ENCODE measurements around the gene SCOC.

- TF ChIP-seq CEBPB (IDR thresholded peaks at IDR 0.05; ENCODE audit: borderline replicate concordance in 1 of 2, low read depth in 2 of 2, low read length in 2 of 2): no peak
- no peak for TF ChIP-seq NRF1 (conservative IDR thresholded peaks at IDR 0.05; ENCODE audit: low read depth, low read length)
- TF ChIP-seq, protein P1, sequence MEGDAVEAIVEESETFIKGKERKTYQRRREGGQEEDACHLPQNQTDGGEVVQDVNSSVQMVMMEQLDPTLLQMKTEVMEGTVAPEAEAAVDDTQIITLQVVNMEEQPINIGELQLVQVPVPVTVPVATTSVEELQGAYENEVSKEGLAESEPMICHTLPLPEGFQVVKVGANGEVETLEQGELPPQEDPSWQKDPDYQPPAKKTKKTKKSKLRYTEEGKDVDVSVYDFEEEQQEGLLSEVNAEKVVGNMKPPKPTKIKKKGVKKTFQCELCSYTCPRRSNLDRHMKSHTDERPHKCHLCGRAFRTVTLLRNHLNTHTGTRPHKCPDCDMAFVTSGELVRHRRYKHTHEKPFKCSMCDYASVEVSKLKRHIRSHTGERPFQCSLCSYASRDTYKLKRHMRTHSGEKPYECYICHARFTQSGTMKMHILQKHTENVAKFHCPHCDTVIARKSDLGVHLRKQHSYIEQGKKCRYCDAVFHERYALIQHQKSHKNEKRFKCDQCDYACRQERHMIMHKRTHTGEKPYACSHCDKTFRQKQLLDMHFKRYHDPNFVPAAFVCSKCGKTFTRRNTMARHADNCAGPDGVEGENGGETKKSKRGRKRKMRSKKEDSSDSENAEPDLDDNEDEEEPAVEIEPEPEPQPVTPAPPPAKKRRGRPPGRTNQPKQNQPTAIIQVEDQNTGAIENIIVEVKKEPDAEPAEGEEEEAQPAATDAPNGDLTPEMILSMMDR (IDR thresholded peaks at IDR 0.05 in 2 of 3, conservative IDR thresholded peaks at IDR 0.05 in 1 of 3; ENCODE audit: control insufficient read depth in 2 of 3, extremely low read depth in 1 of 3, insufficient read depth in 1 of 3, low read depth in 3 of 3, low read length in 3 of 3): no peak
- TF ChIP-seq, protein P2, sequence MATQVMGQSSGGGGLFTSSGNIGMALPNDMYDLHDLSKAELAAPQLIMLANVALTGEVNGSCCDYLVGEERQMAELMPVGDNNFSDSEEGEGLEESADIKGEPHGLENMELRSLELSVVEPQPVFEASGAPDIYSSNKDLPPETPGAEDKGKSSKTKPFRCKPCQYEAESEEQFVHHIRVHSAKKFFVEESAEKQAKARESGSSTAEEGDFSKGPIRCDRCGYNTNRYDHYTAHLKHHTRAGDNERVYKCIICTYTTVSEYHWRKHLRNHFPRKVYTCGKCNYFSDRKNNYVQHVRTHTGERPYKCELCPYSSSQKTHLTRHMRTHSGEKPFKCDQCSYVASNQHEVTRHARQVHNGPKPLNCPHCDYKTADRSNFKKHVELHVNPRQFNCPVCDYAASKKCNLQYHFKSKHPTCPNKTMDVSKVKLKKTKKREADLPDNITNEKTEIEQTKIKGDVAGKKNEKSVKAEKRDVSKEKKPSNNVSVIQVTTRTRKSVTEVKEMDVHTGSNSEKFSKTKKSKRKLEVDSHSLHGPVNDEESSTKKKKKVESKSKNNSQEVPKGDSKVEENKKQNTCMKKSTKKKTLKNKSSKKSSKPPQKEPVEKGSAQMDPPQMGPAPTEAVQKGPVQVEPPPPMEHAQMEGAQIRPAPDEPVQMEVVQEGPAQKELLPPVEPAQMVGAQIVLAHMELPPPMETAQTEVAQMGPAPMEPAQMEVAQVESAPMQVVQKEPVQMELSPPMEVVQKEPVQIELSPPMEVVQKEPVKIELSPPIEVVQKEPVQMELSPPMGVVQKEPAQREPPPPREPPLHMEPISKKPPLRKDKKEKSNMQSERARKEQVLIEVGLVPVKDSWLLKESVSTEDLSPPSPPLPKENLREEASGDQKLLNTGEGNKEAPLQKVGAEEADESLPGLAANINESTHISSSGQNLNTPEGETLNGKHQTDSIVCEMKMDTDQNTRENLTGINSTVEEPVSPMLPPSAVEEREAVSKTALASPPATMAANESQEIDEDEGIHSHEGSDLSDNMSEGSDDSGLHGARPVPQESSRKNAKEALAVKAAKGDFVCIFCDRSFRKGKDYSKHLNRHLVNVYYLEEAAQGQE (IDR thresholded peaks at IDR 0.05; ENCODE audit: low read depth, low read length): no peak
- no peak for TF ChIP-seq TAF1 (IDR thresholded peaks at IDR 0.05; ENCODE audit: borderline replicate concordance, low read depth, low read length)
- no peak for TF ChIP-seq TCF7 (IDR thresholded peaks at IDR 0.05; ENCODE audit: borderline replicate concordance)
- no peak for TF ChIP-seq RAD21 (IDR thresholded peaks at IDR 0.05; ENCODE audit: insufficient read depth, low read depth, low read length)
- TF ChIP-seq ZNF274 (IDR thresholded peaks at IDR 0.05; ENCODE audit: insufficient read depth, insufficient read length): no peak
These were observed 10.4 kb upstream of the SCOC start for GRCh38 chr4:140363051-140363450.

All from GM12878 (cell line).